22Rv1 (cell line): Measurements from ENCODE around the gene RYR2.

Experiments
- H3K27ac ChIP-seq: fragments of 450-650 bp; 2 replicates; pipeline ENCODE4 v1.5.1; 2017
- ZFX ChIP-seq: fragments of 450-650 bp; IDR thresholded peaks from 2 replicates; pipeline ENCODE4 v1.6.1; 2017; ENCODE audit warnings: antibody characterized with exemption, borderline replicate concordance
- TF ChIP-seq, protein P1 (sequence below): fragments of 450-650 bp; IDR thresholded peaks from 2 replicates; pipeline ENCODE4 v1.5.1; 2017; ENCODE audit warnings: mild to moderate bottlenecking

Gene RYR2

DNA sequence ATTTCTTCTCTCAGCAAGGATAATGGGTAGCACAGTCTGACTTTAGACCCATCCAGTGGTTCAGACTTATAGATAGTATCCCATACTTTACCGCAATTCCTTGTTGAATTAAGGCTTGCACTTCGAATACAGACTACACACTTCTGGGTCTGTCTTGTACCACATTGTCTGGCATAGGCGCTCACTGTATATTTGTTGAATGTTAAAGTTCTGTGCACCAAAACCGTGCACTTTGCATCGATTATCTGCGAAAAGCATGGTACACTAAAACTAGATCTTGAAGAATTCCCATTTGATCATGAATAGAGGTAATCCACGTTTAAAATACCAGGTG lies 556 bp upstream of the RYR2 start:
- TF ChIP-seq ZFX, result no peak
- TF ChIP-seq, protein P1, sequence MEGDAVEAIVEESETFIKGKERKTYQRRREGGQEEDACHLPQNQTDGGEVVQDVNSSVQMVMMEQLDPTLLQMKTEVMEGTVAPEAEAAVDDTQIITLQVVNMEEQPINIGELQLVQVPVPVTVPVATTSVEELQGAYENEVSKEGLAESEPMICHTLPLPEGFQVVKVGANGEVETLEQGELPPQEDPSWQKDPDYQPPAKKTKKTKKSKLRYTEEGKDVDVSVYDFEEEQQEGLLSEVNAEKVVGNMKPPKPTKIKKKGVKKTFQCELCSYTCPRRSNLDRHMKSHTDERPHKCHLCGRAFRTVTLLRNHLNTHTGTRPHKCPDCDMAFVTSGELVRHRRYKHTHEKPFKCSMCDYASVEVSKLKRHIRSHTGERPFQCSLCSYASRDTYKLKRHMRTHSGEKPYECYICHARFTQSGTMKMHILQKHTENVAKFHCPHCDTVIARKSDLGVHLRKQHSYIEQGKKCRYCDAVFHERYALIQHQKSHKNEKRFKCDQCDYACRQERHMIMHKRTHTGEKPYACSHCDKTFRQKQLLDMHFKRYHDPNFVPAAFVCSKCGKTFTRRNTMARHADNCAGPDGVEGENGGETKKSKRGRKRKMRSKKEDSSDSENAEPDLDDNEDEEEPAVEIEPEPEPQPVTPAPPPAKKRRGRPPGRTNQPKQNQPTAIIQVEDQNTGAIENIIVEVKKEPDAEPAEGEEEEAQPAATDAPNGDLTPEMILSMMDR, result no peak
- H3K27ac ChIP-seq, result no peak overlapping the region

DNA sequence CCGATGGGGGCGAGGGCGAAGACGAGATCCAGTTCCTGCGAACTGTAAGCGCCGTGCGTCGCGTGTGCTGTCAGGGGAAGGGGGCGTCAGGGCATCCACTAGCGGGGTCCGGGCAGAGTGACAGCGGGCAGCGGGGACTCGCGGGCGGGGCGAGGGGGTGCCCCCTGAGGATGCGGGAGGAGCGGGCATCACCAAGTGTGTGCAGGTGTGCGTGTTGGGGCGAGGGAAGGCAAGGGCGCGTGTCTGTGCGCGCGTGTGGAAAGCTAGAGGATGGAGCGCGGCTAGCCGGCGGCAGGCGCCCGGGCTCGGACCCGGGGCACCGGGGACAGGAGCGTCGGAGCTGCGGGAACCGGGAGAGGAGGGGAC lies 525 bp downstream of the RYR2 start:
- TF ChIP-seq, protein P1, result no peak
- no peak for TF ChIP-seq ZFX
- no peak overlapping the region for H3K27ac ChIP-seq

DNA sequence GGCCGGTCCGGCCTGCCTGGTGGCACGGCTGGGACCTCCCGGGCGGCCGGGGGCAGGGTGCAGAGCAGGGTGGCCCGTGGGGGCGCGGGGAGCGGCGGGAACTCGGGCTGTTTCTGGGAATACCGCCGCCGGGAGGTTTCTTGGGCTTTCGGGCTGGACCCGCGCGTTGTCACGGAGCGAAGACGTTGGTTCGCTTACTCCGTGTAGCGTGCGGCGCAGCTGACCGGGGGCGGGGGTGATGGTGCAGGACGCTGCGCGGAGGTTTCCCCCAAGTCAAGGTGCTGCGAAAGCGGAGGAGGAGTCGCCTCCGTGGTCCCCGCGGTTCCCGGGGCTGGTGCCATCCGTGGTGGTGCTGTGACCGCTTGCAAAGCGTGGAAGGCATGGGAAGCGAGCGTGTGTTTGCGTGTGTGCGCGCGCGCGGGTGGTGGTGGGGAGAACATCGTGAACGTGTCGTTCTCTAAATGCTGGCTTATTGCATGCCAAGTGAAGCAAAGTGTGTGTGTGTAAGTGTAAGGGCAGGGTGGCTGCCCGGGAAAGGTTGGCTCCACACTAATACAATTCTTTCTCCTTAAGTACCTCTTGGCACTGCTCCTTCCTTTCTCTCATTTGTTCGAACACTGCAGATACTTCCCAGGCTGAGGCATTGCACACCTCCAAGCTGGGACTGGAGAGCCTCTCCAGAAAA lies 1.1 kb downstream of the RYR2 start:
- no peak overlapping the region for H3K27ac ChIP-seq
- TF ChIP-seq ZFX, result no peak
- TF ChIP-seq, protein P1, result no peak

DNA sequence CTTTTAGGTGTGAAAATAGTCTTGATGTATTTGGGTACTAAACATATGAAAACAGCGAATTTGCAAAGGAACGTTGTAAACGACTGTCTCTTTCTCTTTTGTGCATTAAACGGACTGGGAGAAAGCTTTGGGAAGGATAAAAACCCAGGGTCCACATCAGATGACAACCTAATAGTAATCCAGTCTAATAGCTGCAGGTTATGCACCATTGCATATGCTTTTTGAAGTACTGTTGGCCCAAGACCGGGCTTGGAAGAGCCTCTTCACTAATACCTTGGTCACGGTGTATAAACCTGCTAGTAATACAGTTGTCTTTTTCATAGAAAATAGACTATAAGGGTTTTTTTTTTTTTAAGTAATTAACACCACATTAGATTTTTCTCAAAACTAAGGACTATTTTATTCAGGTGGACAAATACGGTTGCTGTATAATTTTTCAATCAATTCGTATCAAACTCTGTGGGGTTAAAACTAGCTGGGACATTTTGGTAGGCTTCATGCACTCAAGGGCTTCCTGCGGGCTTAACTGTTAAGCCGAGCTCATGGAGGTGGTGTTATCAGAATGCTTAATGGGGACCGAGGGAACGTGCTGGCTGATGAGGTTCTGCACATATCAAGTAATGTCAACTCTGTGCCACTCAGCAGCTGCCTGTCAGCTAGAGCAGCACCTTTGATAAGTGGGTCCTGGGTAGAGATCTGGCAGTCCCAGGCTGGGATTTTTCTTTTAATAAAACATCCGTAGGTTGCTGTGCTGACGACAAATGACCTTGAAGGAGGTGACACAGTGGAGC lies 2.1 kb downstream of the RYR2 start:
- no peak for TF ChIP-seq ZFX
- TF ChIP-seq, protein P1, result no peak
- H3K27ac ChIP-seq, result no peak overlapping the region

DNA sequence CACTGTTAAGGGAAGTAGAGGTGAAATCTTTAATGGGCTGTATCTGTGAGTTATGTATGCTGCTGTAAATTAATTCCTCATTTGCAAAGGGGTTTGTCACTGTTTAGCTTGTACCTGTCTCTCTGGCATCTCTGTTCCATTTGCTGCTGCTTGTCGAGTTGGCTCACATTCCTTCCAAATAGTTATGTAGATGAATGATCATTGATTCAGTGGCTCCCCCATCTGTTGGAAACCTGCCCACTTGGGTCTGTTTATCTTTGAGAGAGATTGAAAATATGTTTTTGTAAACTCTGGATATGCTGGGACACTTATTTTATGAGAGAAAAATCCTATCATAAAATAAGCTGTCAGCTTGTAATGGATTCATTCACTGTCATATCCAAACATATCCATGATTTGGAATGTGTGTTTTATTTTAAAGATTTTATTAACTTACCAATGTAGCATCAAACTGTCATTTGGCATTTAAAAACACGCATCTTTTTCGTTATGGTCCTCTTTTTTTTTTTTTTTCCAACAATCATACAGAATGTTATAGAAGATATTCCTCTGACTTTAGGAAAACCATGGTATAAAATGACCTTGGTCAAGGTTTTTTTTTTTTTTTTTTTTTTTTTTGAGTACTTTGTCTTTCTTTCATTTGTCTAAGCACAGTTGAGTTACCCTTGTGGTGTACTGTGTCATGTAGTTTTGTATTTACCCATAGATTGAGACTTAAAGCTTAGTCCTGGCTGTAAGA lies 3.5 kb downstream of the RYR2 start:
- H3K27ac ChIP-seq, result no peak overlapping the region
- TF ChIP-seq ZFX, result no peak

DNA sequence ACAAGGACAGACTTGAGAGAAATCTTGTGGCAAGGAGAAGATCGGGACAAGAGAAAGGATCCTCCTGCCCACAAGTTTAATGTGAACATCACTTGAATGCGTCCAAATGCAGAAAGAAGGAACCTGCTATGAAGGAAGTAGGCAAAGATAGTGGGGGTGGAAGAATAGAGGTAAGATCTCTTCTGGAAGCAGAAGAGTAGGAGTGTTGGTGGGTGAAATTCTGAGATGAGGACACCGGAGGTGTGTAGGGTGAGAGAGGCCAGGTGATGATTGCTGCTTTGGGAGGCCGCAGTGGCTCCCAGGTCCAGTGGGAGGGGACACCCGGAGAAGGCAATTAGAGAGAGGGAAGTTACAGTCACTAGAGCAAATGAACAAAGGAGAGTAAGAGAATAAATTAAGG lies 6.8 kb downstream of the RYR2 start:
- no peak overlapping the region for H3K27ac ChIP-seq
- TF ChIP-seq, protein P1, result no peak
- TF ChIP-seq ZFX, result no peak

DNA sequence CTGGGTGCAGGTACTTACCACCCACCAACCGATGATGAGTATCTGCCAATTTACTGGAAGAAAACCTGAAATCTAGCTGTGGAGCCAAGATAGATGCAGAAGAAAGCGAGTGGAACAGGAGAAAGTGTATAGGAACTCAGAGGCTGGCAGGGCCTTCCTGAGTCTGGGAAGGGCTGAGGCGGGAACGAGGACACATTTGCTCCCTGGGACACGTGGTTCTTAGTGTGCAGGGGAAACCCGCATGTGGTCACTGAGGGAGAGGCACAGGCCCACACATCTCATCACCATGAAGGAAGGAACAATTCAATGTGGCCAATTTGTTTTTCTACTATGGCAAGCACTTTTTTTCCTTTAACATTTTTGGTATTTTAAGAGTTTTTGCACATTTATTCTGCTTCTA lies 8.2 kb downstream of the RYR2 start:
- H3K27ac ChIP-seq, result no peak overlapping the region
- no peak for TF ChIP-seq ZFX
- TF ChIP-seq, protein P1, result no peak
